KOPT-K1 (cell line): ENCODE measurements around the gene COL6A5.
"Not testable (repeated sequence)": the region's sequence is repeated elsewhere in the genome, so short reads cannot be mapped to it uniquely, and the experiment has no call there.

ENCODE experiments used
- H3K27ac ChIP-seq: fragments of 200-600 bp; sonication (generic); 2 replicates; pipeline ENCODE4 v1.5.1; 2016; ENCODE audit warnings: antibody characterized with exemption, mild to moderate bottlenecking, low read depth, low read length; ENCODE audit not compliant: poor library complexity, severe bottlenecking
- H3K36me3 ChIP-seq: fragments of 200-600 bp; sonication (generic); 2 replicates; pipeline ENCODE4 v1.5.1; 2017; ENCODE audit warnings: antibody characterized with exemption, mild to moderate bottlenecking, low read length, moderate library complexity; ENCODE audit not compliant: insufficient read depth
- H3K9me3 ChIP-seq: fragments of 200-600 bp; sonication (generic); 2 replicates; pipeline ENCODE4 v1.5.1; 2017; ENCODE audit warnings: antibody characterized with exemption, low read length, mild to moderate bottlenecking; ENCODE audit not compliant: insufficient read depth, poor library complexity, severe bottlenecking

The COL6A5 gene

DNA sequence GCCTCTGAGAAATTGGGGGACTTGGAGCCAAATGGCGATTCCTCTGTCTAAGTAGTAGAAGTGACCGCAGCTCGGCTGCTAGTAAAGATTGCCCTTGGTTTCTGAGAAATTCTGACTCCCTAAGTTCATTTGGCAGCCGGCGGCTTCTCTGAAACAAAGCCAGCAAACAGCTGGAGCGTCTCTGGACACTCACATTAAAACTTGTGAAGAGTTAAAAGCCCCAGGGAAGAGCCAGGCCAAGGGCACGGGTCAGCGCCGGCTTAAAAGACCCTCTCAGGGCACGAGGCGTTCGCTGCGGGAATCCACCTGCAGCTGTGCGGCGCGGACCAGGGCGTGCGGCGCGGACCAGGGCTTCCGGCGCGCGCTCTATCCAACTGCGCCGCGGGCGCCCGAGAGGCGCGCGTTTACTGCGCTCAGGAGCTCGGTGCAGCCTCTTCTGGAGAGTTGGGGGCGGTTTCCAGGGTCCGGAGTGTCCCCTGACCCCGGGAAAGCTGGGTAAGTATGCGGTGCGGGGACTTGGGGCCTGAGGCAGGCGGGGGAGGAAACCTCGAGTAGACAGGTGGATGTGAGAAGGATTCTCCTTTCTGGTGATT, at the start of gene COL6A5:
Gene COL6A5 (plus strand): TSS at position 186 of the 593 bp plus-strand sequence. CDS start 27,967 bp downstream, outside the sequence.
- Histone ChIP-seq H3K27ac (no peak within 1 kb of the TSS), H3K36me3 (no peaks in the 10 kb centered on the region), H3K9me3 (no peaks in the 10 kb centered on the region)

DNA sequence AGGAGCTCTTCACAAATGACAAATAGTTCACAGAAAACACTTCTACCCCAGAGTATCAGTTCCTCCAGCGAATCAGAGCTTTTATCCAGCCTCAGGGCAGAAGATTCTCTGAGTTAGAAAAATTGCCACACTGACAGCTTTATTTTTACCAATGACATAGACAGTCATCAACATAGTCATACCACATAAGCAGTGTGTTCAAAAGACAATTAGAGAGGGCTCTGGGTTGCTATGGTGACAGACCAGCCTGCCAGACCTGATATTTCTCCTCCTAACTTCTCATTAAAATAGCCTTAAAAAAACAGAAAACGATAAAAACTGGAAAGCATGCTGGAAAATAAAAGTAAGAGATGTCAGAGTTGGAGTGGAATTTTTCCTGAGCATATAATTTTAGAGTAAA, 45.9 kb upstream of the COL6A5 start:
- no peak overlapping the region for H3K27ac ChIP-seq
- H3K9me3 ChIP-seq, result no peaks in the 10 kb centered on the region
- H3K36me3 ChIP-seq, result no peaks in the 10 kb centered on the region

DNA sequence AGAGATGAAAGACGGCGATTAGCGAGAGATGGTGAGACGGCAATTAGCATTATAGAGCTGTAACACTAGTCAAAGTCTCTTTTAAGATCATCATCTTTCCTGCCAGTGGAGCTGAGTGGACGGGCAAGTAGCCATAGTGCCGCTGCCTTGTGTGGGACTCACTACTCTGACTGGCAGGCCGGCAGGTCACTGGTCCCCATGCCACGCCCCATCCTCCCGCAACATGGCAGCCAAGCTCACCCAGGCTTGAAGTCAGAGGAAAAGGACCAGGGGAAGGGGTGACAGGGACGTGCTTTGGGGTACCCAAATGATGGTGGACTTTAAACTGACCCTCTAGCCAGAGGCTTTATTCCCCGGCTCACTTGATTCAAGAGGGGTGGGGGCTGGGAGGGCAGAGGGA, 44.6 kb upstream of the COL6A5 start:
- H3K36me3 ChIP-seq, result no peaks in the 10 kb centered on the region
- H3K27ac ChIP-seq, result no peak overlapping the region
- no peaks in the 10 kb centered on the region for H3K9me3 ChIP-seq

- Histone ChIP-seq H3K9me3 (peaks cover 4% of the 10 kb centered on the region), H3K27ac (no peak overlapping the region), H3K36me3 (no peaks in the 10 kb centered on the region)
These were observed 35.4 kb upstream of the COL6A5 start for GRCh38 chr3:130310109-130310508.

DNA sequence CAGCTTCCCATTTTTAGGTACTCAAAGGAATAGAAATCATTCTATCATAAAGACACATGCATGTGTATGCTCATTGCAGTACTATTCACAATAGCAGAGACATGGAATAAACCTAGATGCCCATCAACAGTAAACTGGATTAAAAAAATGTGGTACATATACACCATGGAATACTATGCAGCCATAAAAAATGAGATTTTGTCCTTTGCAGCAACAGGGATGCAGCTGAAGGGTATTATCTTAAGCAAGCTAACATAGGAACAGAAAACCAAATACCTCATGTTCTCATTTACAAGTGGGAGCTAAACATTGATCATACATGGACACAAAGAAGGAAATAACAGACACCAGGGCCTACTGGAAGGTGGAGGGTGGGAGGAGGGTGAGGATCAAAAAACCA, 33.1 kb upstream of the COL6A5 start:
- Histone ChIP-seq H3K27ac (no peak overlapping the region), H3K9me3 (peaks cover 4% of the 10 kb centered on the region), H3K36me3 (no peaks in the 10 kb centered on the region)

DNA sequence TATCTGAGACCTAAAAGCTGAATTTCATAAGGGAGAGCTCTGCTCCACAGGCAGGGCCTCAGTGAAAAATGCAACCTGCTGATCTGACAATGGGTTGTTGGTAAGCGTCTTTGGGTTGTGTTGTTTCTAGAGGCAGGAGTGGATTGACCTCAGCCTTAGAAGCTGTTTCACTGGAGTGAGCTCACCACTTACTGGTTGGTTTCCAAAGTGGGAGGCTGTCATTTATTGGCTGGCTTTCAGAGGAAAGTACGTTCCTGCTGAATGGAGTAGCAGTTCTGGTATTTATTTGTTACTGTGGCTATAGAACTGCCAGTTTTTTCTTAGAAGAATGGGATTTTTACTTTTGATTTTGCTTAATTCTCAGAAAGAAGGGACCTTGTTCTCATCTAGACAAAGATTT, 29.3 kb upstream of the COL6A5 start:
- no peaks in the 10 kb centered on the region for H3K36me3 ChIP-seq
- no peak overlapping the region for H3K27ac ChIP-seq
- H3K9me3 ChIP-seq, result peaks cover 7% of the 10 kb centered on the region

- H3K36me3 ChIP-seq, result no peaks in the 10 kb centered on the region
- no peak overlapping the region for H3K27ac ChIP-seq
- H3K9me3 ChIP-seq, result peaks cover 8% of the 10 kb centered on the region
These were observed 22.0 kb upstream of the COL6A5 start for GRCh38 chr3:130323503-130323902.

GRCh38 chr3:130340766-130341165, 4.7 kb upstream of the COL6A5 start:
- Histone ChIP-seq H3K27ac (no peak overlapping the region), H3K9me3 (no peaks in the 10 kb centered on the region), H3K36me3 (no peaks in the 10 kb centered on the region)

GRCh38 chr3:130341388-130341787, 4.1 kb upstream of the COL6A5 start:
- Histone ChIP-seq H3K36me3 (no peaks in the 10 kb centered on the region), H3K9me3 (no peaks in the 10 kb centered on the region), H3K27ac (no peak overlapping the region)

DNA sequence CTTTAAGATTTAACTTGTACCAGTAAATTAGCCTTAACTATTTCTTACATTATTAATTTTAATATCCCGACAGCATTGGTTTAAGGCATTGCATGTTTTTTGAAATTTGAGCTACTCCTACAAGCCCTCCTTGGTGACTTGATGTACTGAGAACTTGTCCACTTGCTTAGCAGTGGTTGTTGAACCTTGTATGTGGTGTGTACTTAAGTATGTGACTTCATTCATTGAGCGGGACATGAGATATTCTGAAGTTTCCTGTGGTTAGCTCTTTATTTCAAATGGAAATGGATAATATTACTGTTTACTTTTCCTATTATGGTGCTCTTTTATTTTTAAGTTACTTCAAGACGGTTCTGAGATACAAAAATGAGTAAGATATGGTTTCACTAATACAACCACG, 3.6 kb upstream of the COL6A5 start:
- Histone ChIP-seq H3K36me3 (no peaks in the 10 kb centered on the region), H3K27ac (no peak overlapping the region), H3K9me3 (no peaks in the 10 kb centered on the region)

GRCh38 chr3:130342821-130343661, 2.4 kb upstream of the COL6A5 start:
- no peak overlapping the region for H3K27ac ChIP-seq
- no peaks in the 10 kb centered on the region for H3K36me3 ChIP-seq
- H3K9me3 ChIP-seq, result no peaks in the 10 kb centered on the region

- H3K27ac ChIP-seq, H3K36me3 ChIP-seq: not testable (repeated sequence)
These were observed 2.8 kb downstream of the COL6A5 start for GRCh38 chr3:130348258-130348657.

DNA sequence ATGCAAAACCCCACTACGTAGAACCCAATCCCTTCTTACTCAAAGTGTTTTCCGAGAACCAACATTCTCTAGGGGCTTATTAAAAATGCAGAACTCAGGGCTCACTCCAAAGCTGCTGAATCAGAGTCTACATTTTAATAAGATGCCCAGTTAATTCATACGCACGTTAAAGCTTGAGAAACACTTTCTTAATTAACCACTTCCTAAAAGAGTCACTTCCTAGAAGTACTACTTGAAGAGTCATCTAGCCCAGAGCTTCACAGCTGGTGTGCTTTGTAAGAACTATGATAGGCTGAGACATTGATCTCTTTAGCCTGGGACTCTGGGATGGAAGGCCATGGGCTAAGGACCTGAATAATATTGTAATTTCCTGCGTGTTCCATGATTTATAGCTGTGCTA, 9.0 kb downstream of the COL6A5 start:
- H3K27ac ChIP-seq, result no peak overlapping the region
- H3K9me3 ChIP-seq, result no peaks in the 10 kb centered on the region
- H3K36me3 ChIP-seq, result no peaks in the 10 kb centered on the region

More at GRCh38 chr3:130348258-130348657, 2.8 kb downstream of the COL6A5 start:
- H3K9me3 ChIP-seq, result not testable (repeated sequence)

DNA sequence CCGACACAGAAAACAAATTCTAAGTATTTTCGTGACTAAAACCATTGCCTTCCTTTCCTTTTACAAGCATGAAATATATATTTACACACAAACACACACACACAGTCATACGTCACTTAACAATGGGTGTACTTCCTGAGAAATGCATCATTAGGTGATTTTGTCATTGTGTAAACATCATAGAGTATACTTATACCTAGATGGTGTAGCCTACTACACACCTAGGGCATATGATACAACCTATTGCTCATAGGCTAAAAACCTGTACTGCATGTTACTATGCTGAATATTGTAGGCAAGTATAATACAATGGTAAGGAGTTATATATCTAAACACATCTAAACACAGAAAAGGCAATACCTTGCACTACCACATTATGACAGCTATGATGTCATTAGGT, 28.6 kb downstream of the COL6A5 start:
- Histone ChIP-seq H3K9me3 (no peaks in the 10 kb centered on the region), H3K36me3 (no peaks in the 10 kb centered on the region), H3K27ac (no peak overlapping the region)

DNA sequence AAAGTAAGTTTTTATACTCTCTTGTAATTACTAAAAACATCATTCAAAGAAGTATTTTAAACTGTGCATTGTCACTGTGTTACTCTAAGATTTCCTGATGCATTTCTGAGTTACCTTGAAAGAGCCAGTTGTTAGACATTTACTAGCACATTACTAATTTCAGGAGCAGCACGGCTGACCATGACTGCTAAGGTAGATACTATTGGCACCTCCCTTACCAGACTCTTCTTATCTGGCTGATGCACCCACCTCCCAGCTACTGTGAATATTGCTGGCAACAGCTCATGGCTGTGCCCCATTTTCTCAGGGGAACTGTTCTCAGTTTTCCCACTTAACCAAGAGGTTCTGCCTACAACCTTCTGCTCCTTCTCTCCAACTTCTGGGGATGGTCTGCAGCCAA, 29.4 kb downstream of the COL6A5 start:
- no peak overlapping the region for H3K27ac ChIP-seq
- no peaks in the 10 kb centered on the region for H3K9me3 ChIP-seq
- no peaks in the 10 kb centered on the region for H3K36me3 ChIP-seq
